HS-27A (cell line): ENCODE data around the gene DNAI2.
"Not testable (repeated sequence)": the region's sequence is repeated elsewhere in the genome, so short reads cannot be mapped to it uniquely, and the experiment has no call there.

ENCODE experiments used
- DNase-seq: peaks from one replicate; pipeline ENCODE4 v3.0.0-alpha.2; 2012; ENCODE audit warnings: low read depth, missing footprints

The DNAI2 gene

DNA sequence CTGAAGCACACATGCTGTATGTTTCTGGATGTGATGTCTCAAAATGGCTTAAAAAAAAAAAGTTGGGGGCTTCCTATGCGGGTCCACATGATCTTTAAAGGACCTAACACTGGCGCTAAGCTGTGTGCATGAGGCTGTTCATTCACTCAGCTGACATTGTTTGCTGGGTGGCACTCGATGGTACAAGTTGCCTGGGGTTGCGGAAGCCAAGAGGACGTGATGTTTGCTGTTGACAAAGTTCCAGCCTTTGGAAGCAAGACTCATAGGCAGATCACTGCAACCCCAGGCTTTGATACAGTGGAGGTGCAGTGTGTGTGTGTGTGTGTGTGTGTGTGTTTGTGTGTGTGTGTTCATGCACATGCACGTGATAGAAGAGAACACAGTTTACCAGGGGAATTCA, 29.5 kb upstream of the DNAI2 start:
- DNase-seq: no peak

DNA sequence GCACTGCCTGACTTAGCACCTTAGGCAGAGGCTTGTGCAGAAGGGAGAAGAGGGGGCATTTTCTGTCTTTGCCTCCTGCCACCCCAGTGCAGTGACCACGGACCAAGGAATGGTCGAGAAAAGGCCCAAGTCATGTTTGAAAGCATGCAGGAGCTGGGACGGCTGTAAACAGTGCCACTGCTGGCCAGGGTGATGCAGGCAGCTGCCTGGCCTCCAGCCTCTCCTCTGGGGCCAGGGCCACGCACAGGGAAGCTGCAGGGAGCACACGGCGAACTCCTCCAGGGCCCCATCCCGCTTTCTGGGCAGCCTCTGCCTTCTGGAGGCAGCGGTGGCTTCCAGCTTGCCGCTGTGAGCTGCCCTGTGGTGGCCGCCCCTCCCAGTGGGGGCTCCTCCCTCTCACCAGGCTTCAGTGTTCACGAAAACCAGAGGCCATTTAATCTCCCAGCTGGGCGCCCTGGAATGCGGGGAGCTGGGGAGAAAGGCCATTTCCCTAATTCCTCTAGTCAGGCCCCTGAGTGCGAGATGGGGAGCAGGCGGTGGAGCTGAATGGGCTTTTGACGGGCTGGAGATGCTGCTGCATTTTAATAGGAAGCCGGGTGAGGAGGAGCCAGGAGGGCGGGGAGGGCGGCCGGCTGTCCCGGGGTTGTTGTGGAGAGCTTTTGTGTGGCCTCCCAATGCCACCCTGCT, 28.7 kb upstream of the DNAI2 start:
- DNase-seq: no peak

DNA sequence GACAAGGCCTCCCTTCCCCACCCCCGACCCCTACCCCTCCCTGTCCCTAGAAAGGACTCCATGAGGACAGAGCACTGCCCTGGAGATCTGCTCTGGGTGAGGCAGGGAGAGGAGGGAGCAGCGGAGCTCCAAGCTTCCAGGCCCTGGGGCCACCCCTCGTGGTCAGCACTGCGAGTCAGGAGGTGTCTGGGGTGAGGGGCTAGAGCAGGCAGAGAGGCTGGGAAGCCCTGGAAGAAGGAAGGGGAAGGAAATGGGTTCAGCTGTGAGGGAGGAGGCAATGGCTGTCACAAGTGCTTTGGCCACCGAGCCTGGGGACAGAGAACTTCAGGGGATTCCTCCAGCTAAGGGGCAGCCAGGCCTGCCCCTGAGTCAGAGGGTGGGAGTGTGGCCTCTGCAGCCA, 28.2 kb upstream of the DNAI2 start:
- no peak for DNase-seq

DNA sequence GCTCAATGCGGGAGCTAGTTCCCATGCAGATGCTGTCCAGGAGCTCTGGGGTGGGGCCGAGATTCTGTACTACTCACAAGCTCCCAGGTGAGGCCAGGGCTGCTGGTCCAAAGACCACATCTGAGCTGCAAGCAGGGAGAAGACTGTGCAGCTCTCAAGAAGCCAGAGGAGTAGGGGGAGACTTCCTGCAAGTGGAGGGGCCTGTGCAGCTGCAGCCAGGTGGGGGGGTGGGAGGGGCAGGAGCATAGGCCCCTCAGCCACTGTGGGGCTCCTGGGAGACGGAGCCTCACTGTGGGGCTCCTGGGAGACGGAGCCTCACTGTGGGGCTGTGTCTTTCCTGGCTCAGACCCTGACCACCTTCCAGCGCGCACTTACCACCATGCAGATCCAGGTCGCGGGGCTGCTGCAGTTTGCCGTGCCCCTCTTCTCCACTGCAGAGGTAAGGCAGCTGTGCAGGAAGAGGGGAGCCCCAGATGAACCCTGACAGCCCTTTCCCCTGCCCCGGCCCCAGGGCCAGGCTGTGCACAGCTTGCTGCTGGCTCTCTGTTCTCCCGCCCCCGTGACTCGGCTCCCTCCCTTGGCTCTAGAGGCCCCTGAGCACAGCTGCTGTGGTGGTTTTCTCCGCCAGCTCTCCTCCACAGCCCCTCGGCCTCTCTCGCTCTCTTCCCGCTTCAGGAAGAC, 24.3 kb upstream of the DNAI2 start:
- DNase-seq: no peak

DNA sequence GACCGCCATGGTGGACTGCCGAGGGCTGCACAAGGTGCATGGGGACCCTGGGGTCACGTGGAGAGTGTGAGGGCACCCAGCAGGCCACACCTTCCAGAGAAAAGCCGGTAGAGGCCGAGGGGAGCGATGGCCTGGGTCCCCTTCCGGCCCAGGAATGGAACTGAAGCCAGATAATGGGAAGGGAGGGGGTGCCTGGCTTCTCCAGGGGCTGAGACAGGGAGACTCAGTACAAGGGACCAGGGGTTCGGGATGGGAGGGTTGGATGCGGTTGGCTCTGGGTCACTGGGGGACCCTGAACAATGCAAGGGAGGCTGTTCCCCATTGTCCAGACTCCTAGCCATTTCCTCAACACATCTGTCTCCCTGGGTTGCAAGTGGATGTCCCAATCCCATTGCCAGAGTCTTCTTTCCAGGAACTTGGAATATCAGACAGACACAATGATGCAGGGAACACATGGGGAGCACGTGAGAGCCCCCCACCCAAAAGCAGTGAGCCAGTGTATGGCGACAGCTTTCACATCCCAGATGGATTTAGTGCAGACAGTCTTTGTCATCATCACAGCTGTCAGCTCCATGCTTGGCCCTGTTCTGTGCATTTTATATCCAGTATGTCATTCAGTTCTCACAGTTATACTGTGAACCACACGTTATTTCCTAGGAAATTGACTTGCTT, 23.6 kb upstream of the DNAI2 start:
- DNase-seq: no peak

DNA sequence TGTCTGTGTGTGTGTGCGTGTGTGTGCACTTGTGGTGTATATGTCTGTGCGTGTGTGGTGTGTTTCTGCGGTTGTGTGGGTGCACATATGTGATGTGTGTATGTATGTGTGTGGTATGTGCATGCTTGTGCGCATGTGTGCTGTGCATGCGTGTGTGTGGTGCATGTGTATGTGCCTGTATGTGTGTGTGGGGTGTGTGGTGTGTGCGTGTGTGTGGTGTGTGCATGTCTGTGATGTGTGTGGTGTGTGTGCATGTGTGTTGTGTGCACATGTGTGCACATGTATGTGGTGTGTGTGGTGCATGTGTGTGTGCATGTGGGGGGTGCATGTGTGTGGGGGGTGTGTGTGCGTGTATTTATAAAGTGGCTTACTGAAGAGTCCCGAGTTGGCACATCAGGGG, 23.0 kb upstream of the DNAI2 start:
- DNase-seq: no peak

DNA sequence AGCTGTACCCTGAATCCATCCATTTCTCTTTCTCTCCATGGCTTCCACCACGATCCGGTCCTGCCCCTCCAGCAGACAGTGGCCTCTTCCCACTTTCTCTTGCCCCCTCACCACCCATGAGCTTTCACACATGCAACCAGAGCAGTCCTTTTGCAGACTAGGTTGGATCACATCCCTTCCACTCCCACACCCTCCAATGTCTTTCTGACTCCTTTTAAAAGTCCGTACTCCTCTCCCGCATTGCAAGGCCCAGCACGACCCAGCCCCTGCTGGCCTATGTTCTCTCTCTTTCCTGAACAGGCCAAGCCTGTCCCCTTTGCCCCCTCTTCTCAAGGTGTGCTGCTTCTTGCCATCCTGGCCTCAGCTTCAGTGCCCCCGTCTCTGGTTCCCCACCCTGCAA, 22.5 kb upstream of the DNAI2 start:
- no peak for DNase-seq

DNA sequence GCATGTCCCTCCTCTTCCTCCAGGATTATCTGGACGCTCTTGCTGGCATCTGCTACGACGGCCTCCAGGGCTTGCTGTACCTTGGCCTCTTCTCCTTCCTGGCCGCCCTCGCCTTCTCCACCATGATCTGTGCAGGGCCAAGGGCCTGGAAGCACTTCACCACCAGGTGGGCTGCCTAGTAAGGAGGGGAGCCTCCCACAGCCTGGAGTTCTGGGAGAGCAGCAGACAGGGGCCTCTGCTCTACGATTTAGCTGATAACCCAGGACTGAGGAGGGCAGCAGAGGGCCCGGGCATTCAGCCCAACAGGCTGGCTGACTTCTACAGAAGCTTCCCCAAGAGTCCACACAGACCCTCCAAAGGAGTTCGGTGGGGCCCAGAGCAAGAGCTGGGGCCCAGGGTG, 21.8 kb upstream of the DNAI2 start:
- no peak for DNase-seq

DNA sequence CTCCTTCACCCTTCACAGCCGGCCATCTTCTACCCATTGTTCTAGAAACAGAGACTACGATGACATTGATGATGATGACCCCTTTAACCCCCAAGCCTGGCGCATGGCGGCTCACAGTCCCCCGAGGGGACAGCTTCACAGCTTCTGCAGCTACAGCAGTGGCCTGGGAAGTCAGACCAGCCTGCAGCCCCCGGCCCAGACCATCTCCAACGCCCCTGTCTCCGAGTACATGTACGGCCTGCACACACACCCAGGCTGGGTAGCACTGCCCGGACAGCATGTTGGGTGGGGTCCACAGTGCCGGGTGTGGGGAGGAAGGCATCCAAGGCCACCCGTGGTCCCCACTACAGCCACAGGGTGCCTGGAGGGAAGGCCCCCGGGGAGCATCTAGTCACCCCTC, 21.0 kb upstream of the DNAI2 start:
- DNase-seq: no peak

DNA sequence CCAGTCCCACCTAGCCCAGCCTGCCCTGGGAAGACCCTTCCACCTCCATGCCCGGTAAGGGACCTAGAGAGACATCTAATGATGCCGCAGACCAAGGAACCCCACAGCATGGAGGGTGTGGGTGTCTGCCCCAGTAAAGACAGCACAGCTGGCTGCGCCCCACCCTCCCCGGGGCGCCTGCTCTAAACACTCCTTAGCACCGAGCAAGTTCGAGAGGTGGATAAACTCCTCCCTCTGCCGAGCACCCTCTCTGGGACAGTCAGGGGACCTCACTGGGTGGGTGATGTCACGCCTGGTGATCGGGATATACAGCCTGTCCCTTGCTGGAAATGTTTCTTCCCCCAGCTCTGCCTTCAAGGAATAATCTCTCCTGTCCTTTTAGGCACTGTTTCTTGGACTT, 16.7 kb upstream of the DNAI2 start:
- DNase-seq: no peak

DNA sequence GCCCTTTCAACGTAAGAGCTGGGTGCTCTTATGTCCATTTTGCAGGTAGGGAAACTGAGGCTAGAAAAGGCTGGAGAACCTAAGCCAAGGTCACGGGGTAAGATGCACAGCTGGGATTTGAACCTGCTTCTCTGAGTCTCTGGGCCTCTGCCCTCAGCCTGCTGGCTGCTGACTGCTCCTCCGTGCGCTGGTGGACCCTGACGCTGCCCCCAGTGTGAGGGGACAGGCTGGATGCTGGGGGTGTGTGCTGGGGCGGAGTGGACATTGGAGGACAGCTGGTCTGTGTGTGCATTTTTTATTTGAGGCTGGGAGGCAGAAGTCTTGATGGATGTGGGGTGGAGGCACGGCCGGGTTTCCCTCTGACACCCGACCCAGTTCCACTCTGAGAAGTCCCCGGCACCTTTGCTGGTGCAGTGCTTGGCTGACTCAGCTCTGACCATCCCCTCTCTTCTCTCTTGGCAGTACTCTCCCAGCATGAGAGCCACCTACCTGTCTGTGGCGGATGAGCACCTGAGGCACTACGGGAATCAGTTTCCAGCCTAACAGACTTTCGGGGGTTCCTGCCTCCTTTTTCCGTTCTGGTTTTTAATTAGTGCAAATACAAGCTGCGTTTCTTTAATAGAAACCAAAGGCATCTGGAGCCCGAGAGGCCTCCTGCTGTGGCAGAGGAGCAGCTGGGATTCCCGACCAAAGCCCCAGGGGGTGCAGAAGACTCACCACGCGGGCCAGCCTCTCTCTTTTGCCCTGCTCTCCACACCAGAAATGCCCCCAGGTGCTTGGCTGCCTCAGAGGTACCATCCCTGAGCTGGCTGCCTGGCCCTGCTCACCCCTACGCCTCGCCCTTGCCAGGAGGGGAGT, 14.1 kb upstream of the DNAI2 start:
- no peak for DNase-seq

DNA sequence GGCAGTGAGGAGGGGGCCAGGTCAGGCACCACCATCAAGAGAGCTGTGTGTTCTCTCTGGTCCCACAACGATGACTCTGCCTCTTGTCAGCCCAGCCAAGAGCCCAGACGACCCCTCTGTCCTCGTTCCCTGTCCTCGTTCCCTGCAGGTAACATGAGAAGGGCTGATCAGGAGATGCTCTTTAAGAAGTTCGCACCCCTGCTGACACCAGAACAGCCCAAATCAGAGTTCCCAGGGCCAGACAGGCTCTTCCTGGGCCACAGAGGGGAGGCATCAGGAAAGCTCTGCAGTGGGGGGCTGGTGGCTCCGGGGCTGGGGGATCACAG, 13.5 kb upstream of the DNAI2 start:
- DNase-seq: no peak

DNA sequence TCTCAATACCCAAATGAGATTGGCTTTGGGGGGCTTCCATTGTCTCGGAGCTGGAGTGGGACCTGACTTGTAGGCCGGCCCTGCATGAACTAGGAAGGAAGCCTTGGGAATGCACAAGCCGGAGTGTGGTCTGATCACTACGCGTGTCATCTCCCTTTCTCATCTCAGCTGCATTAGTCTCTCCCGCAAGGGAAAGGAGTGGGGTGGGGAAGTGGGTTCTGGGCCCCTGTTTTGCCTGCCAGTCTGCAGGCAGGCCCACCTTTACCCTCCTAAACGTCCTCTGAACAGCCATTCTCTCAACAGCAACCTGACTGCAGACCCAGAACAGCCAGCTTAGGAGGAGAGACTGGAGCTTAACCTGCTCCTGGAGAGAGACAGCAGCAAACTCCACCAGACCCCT, 11.4 kb upstream of the DNAI2 start:
- DNase-seq: no peak

DNA sequence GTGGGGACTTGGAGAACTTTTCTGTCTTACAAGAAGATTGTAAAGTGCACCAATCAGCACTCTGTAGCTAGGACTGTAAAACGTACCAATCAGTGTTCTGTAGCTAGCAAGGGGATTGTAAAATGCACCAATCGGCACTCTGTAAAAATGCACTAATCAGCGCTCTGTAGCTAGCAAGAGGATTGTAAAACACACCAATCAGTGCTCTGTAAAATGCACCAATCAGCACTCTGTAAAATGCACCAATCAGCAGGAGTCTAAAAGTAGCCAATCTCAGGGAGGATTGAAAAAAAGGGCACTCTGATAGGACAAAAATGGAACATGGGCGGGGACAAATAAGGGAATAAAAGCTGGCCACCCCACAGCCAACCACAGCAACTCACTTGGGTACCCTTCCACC, 7.0 kb upstream of the DNAI2 start:
- DNase-seq: not testable (repeated sequence)

DNA sequence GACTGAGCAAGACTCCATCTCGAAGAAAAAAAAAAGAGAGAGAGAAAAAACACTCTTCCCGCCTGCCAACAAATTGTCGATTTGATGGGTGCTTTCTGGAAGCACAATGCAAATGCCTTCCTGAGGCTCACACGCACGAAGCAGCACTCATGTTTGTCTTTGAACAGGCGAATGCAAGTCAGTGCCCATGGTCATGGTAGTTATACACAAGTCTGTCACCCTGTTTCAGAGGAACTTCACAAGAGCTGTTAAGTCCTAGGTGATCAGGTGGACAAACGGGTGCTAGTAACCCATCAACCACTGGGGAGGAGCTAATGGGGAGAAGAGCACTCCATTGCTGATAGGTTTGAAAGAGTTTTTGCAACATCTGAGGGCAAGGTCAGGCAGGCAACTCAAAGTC, 6.5 kb upstream of the DNAI2 start:
- no peak for DNase-seq

DNA sequence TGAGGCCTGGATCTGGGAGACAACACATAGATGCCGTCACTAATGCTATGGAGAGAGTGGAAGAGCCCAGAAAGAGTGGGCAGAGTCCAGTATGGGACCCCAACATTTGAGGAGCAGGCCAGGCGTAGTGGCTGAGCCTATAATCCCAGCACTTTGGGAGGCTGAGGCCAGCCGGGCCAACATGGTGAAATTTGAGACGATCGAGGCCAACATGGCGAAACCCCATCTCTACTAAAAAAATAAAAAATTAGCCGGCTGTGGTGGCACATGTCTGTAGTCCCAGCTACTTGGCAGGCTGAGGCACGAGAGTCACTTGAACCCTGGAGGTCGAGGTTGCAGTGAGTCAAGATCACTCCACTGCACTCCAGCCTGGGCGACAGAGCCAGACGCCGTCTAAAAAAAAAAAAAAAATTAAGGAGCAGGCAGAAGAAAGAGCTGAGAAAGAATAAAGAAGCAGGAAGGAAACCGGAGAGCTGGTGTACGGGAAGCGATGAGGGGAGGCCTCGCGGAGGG, 6.0 kb upstream of the DNAI2 start:
- no peak for DNase-seq

DNA sequence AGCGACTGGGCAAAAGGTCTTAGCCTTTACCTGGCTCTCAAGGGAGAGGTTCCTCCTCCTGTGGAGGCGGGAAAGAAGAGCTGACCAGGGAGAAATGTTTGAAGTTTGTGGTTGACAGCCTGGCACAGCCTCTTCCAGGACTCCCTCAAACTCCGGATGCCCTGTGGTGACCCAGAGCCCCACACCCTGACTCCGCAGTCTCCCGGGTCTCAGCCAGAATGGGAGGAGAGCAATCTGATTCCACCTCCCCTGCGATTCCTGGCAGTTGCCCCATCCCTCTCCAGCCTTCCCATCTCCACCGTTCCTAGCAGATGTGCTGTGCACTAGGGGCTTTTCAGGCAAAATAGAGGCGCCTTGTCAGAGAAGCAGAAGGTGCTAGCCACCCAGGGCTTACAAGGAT, 5.5 kb upstream of the DNAI2 start:
- DNase-seq: no peak

DNA sequence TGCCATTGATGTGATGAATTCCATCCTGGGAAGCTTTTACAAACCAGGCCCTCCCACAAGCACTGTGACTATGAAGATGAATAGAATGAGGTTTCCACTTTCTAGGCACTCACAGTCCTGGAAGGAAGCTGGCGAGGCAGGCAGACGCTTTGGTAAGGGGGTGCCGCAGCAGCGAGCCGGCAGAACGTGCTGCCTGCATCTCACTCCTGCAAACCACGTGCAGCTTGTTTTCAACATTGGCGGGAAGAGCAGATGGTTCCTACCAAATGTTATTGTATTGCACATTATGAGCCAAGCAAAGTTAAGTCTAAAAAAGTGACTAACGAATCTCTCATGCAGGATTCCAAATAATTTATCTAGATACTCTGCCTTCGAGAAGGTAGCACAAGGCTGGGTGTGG, 3.7 kb upstream of the DNAI2 start:
- DNase-seq: no peak

DNA sequence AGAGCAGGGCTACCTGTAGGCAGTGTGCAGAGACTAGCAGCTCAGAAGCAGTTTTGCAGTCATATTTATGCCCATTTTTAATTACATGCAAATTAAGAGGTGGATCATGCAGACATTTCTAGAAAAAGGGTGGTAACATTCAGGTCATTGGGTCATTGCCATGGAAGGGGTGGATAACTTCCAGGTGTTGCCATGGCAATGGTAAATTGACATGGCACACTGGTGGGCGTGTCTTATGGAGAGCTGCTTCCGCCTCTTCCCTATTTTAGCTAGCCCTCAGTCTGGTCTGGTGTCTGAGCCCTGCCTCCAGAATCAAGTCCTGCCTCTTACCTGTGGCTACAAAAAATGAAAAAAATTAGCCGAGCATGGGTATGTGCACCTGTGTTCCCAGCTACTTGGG, 2.8 kb upstream of the DNAI2 start:
- no peak for DNase-seq

DNA sequence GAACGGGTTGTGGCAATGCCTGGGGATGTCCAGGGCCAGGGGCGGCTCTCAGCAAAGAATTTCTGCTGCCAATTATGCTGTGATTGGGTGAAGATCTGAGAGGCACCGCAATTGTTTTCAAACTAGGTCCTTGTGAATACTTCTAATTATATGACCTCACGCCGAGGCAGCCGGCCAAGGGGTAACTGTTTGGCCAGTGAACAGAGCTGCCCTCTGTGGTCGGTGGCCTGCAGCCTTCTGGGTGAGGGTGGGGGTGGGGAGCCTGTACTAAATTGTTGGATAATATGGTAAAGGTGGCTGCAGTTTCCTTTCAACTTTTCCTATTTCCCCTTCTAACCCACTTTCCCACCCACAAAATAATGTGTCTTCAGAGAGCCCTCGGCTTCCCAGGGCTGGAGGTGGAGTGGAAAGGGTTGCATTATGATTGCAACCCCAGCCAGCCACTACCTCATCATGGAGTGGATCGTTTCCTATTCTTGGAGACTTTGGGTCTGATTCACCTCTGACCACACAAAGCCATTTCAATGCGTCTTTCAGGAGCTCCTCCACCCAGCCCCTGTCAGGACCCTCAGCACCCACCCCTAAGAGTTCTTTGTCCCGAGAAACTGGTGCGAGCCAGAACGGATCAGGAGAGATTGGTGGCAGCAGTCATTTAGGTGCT, 2.0 kb upstream of the DNAI2 start:
- no peak for DNase-seq

DNA sequence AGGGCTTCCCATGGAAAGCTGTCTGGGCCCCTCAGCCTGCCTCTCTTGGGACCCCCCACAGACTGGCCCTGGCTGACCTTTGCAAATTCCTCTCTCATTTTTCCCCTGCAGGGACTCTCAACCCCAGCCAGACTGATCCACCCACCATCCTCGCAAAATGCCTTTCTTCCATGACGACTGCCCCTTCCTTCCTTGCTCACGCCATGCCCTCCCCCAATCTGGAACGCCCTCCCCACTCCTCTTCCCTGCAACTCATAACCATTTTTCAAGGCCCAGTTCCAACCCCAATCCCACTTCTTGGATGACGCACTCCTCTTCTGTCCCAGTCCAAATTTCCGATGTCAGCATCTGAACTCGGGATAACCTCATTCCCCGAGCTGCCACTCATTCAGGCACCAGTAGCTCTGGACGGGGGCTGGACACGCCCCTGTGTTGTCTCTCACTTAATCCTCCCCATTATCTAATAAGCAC, 1.3 kb upstream of the DNAI2 start:
- no peak for DNase-seq
